Measurements from ENCODE around the gene ADCY9.
A peak's percentile ranks its signal among the peaks of the same experiment; 100 is the strongest.

DNA sequence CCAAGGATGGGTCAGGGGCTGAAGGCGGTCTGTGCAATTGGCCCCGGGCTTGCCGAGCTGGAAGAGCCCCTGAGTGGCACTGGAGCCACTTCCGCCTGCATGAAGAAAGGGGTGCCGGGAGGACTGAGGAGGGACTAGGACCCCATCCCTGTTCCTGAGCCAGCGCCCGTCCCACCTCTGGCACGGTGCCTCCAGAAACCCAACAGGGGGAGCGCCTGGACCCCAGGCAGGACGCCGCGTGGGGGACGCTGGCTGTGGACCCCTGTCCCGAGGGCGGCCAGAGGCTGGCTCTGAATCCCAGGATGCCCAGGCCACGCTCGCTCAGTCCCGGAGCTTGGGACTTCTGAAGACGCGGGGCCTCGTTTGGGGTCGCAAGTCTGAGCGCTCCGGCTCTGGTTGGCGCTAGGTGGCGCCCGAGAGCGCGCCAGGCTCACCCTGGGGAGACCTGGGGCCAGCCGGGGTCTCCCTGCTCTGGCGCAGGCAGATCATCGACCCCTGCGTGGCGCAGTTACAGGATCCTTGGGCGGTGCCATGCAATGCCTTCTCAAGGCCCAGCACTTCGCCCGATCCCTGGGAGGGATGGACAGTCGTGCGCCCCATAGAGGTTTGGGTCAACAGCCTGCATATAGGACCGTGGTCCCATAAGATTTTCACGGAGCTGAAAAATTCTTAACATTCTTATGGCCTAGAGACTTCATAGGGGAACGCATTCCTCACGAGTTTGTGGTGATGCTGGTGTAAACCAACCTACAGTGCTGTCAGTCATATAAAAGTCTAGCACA, 177.2 kb downstream of the ADCY9 start:
- TF ChIP-seq, protein P1, sequence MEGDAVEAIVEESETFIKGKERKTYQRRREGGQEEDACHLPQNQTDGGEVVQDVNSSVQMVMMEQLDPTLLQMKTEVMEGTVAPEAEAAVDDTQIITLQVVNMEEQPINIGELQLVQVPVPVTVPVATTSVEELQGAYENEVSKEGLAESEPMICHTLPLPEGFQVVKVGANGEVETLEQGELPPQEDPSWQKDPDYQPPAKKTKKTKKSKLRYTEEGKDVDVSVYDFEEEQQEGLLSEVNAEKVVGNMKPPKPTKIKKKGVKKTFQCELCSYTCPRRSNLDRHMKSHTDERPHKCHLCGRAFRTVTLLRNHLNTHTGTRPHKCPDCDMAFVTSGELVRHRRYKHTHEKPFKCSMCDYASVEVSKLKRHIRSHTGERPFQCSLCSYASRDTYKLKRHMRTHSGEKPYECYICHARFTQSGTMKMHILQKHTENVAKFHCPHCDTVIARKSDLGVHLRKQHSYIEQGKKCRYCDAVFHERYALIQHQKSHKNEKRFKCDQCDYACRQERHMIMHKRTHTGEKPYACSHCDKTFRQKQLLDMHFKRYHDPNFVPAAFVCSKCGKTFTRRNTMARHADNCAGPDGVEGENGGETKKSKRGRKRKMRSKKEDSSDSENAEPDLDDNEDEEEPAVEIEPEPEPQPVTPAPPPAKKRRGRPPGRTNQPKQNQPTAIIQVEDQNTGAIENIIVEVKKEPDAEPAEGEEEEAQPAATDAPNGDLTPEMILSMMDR (tag by site-specific recombination; IDR thresholded peaks at IDR 0.05): peak; percentile 97
- TF ChIP-seq, protein P2, sequence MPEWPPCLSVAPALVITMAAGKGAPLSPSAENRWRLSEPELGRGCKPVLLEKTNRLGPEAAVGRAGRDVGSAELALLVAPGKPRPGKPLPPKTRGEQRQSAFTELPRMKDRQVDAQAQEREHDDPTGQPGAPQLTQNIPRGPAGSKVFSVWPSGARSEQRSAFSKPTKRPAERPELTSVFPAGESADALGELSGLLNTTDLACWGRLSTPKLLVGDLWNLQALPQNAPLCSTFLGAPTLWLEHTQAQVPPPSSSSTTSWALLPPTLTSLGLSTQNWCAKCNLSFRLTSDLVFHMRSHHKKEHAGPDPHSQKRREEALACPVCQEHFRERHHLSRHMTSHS (tag by site-specific recombination; IDR thresholded peaks at IDR 0.05): no peak
- TF ChIP-seq ZNF366 (tag by site-specific recombination; conservative IDR thresholded peaks at IDR 0.05) (no peak), ZBTB20 (tag by site-specific recombination; IDR thresholded peaks at IDR 0.05) (no peak), ZNF777 (tag by site-specific recombination; IDR thresholded peaks at IDR 0.05; ENCODE audit: borderline replicate concordance) (no peak), ZNF274 (IDR thresholded peaks at IDR 0.05; ENCODE audit: low read length) (no peak), ZNF274 (tag by site-specific recombination; IDR thresholded peaks at IDR 0.05; ENCODE audit: borderline replicate concordance) (no peak), BCL11A (tag by site-specific recombination; IDR thresholded peaks at IDR 0.05; ENCODE audit: low read depth) (no peak), REST (tag by site-specific recombination; IDR thresholded peaks at IDR 0.05) (no peak)
